Measurements from ENCODE around the gene REXO5.

The REXO5 gene

DNA sequence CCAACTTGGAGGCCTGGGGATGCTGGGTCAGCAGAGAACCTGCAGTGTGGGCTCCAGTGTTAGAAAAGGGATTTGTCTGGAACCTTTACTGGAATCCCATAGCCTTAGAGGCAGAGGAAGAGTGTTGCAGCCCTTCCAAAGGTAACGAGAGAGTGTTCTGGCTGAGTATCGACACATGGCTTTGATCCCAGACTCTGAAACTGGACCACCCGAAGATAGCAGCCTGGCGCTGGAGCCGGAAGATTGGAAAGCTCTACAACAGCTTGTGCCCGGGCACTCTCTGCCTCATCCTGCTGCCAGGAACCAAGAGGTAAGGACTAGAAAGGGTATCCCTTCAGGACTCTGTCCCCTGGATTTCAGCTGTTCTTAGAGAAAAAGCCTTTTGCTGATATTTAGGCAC is 39.7 kb downstream of the REXO5 start:
- Histone ChIP-seq H3K36me3 (ENCODE audit: low read depth) (peaks cover 24% of the 10 kb centered on the region), H3K4me1 (ENCODE audit: insufficient read depth, poor library complexity, severe bottlenecking) (peaks cover 7% of the 10 kb centered on the region), H3K9me3 (ENCODE audit: severe bottlenecking) (no peaks in the 10 kb centered on the region), H3K4me3 (ENCODE audit: severe bottlenecking) (no peak overlapping the region), H3K27me3 (ENCODE audit: insufficient read depth, poor library complexity, severe bottlenecking) (no peaks in the 10 kb centered on the region), H3K27ac (ENCODE audit: poor library complexity, severe bottlenecking) (no peak overlapping the region)
- ATAC-seq (ENCODE audit: low read depth) (no peak), DNase-seq (ENCODE audit: low spot score) (no peak)
- no peak for TF ChIP-seq CTCF (IDR thresholded peaks at IDR 0.05; ENCODE audit: poor library complexity, severe bottlenecking)

- DNase-seq (ENCODE audit: low spot score): no peak
- peaks cover 13% of the 10 kb centered on the region for H3K4me1 ChIP-seq (ENCODE audit: insufficient read depth, poor library complexity, severe bottlenecking)
- ATAC-seq (ENCODE audit: low read depth): no peak
- no peaks in the 10 kb centered on the region for H3K9me3 ChIP-seq (ENCODE audit: severe bottlenecking)
- H3K36me3 ChIP-seq (ENCODE audit: low read depth): peaks cover 20% of the 10 kb centered on the region
- no peak for TF ChIP-seq CTCF (IDR thresholded peaks at IDR 0.05; ENCODE audit: poor library complexity, severe bottlenecking)
- no peak overlapping the region for H3K27ac ChIP-seq (ENCODE audit: poor library complexity, severe bottlenecking)
- H3K4me3 ChIP-seq (ENCODE audit: severe bottlenecking): no peak overlapping the region
- no peaks in the 10 kb centered on the region for H3K27me3 ChIP-seq (ENCODE audit: insufficient read depth, poor library complexity, severe bottlenecking)
Observed at GRCh38 chr16:20846551-20846950, 40.2 kb downstream of the REXO5 start.

DNA sequence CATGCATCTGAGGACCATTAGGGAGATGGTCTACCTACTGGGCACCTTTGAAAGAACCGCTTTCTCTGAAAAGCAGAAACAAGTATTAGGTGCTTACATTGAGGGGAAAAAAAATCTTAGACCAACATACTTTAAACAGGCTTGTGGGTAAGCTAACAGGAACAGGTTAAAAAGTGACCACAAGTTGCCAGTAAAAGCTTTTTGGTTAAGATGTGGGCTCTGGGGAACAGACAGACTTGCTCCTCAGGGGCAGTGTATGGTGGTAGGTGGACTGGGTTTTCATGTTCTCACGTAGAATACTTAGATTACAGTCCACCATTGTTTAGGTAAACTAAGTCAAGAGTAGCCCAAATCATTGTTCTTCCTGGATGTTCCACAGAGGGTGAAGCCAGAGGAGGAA is 41.2 kb downstream of the REXO5 start:
- DNase-seq (ENCODE audit: low spot score) (no peak), ATAC-seq (ENCODE audit: low read depth) (no peak)
- no peak for TF ChIP-seq CTCF (IDR thresholded peaks at IDR 0.05; ENCODE audit: poor library complexity, severe bottlenecking)
- H3K4me3 ChIP-seq (ENCODE audit: severe bottlenecking): no peak overlapping the region
- H3K27ac ChIP-seq (ENCODE audit: poor library complexity, severe bottlenecking): no peak overlapping the region
- peaks cover 17% of the 10 kb centered on the region for H3K36me3 ChIP-seq (ENCODE audit: low read depth)
- no peaks in the 10 kb centered on the region for H3K9me3 ChIP-seq (ENCODE audit: severe bottlenecking)
- H3K27me3 ChIP-seq (ENCODE audit: insufficient read depth, poor library complexity, severe bottlenecking): no peaks in the 10 kb centered on the region
- peaks cover 23% of the 10 kb centered on the region for H3K4me1 ChIP-seq (ENCODE audit: insufficient read depth, poor library complexity, severe bottlenecking)

- DNase-seq (ENCODE audit: low spot score): no peak
- Histone ChIP-seq H3K36me3 (ENCODE audit: low read depth) (peaks cover 10% of the 10 kb centered on the region), H3K27ac (ENCODE audit: poor library complexity, severe bottlenecking) (peak overlapping the region; percentile 80)
Observed at GRCh38 chr16:20849589-20850390, 43.5 kb downstream of the REXO5 start.

More at GRCh38 chr16:20849589-20850390, 43.5 kb downstream of the REXO5 start:
- peaks cover 28% of the 10 kb centered on the region for H3K4me1 ChIP-seq (ENCODE audit: insufficient read depth, poor library complexity, severe bottlenecking)
- TF ChIP-seq CTCF (IDR thresholded peaks at IDR 0.05; ENCODE audit: poor library complexity, severe bottlenecking): peak; percentile 98
- H3K27me3 ChIP-seq (ENCODE audit: insufficient read depth, poor library complexity, severe bottlenecking): no peaks in the 10 kb centered on the region
- no peaks in the 10 kb centered on the region for H3K9me3 ChIP-seq (ENCODE audit: severe bottlenecking)
- no peak overlapping the region for H3K4me3 ChIP-seq (ENCODE audit: severe bottlenecking)
- peak; percentile 30; the same call in 2 of the 3 replicates for ATAC-seq (ENCODE audit: low read depth)
